ENCODE measurements around the gene UNC13A. TPM values are rescaled to one million over a fixed set of nuclear protein-coding genes. Genes with fewer than 3 reads are reported as not detected.
A peak's percentile ranks its signal among the peaks of the same experiment; 100 is the strongest.

Gene UNC13A
- total RNA-seq, 2 donors from 2014 or later: 0.14 to 2.4 TPM

DNA sequence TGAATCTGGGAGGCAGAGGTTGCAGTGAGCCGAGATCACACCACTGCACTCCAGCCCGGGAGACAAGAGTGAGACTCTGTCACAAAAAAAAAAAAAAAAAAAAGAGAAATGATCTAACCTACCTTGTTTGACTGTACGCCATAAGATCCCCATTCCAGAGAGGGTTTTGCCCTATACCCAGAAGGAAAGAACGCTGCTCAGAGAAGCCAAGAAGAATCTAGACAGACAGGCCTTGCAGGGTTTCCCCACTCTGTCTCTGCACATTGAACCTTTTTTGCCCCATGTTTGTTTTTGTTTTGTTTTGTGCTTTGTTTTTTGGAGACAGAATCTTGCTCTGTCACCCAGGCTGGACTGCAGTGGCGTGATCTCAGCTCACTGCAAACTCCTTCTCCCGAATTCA lies 23.7 kb upstream of the UNC13A start:
- Histone ChIP-seq H3K4me3 (no peak overlapping the region), H3K27ac (no peak overlapping the region), H3K27me3 (replicated peaks; ENCODE audit: insufficient read depth) (no peaks in the 10 kb centered on the region), H3K4me1 (replicated peaks) (no peaks in the 10 kb centered on the region), H3K9me3 (no peaks in the 10 kb centered on the region), H3K36me3 (no peaks in the 10 kb centered on the region)
- intact Hi-C loops (cut with DNase I): no loop called here
- no peak for TF ChIP-seq POLR2AphosphoS5 (IDR thresholded peaks at IDR 0.05)
- TF ChIP-seq CTCF (IDR thresholded peaks at IDR 0.05): no peak
- TF ChIP-seq POLR2A (IDR thresholded peaks at IDR 0.05): no peak
- WGBS: 46% methylated on average over 6 of the region's 6 CpGs
- DNase-seq (ENCODE audit: low spot score): no peak

DNA sequence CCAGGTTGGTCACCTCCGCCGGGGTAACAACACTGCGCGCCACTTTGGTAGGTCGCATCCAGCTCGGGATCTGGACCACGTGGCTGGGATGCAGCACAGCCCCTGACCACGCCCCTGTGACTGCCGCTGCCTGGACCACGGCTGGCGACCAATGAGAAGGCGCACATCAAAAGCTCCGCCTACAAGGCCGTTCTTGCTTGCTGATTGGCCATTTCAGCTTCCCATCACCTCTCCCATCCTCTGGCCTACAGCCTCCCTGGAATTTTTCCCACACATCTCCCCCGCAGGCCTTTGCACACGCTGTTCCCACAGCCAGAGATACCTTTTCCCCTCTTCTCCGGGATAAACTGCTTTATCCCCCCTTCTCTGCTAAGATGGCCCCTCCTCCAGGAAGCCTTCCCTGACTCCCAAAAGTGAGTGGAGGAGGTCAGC lies 18.6 kb upstream of the UNC13A start:
- Histone ChIP-seq H3K4me3 (no peak overlapping the region), H3K4me1 (replicated peaks) (no peaks in the 10 kb centered on the region), H3K9me3 (no peaks in the 10 kb centered on the region), H3K27me3 (replicated peaks; ENCODE audit: insufficient read depth) (no peaks in the 10 kb centered on the region), H3K36me3 (no peaks in the 10 kb centered on the region), H3K27ac (no peak overlapping the region)
- TF ChIP-seq POLR2A (IDR thresholded peaks at IDR 0.05) (no peak), POLR2AphosphoS5 (IDR thresholded peaks at IDR 0.05) (no peak), CTCF (IDR thresholded peaks at IDR 0.05) (no peak)
- DNase-seq (ENCODE audit: low spot score): no peak
- intact Hi-C loops (cut with DNase I): loop anchor here (10.0 kb wide), 1 partner anchor 148 kb away; the partner anchor contains the start of gene RPL18A
- WGBS: 18% methylated on average over 17 of the region's 17 CpGs

DNA sequence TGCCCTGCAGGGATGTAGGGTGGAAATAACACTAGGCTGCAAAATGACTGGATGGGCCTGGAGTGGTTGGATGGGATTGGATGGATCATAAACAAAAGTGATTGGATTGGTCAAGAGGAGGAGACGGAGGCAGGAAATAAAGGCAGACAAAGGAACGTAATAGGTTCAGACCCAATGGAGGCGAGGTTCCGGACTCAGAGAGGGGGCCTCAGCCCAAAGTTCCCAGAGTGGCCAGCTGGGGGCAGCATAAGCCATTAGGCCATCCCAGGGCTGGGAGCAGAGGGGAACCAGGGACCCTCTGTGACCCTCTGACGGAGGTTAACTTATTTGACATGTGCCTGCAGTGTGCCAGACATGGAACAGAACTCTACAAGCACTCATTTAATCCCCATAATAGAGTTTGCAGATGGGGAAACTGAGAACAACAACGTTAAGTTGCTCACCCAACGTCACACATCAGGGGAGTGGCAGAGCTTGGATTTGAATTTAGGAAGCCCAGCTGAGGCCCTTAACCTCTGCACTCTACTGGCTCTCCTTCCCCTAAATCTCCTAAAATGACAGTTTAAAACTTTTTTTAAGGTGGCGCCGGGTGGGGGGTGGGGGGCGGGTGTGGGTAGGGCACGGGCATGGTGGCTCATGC lies 15.8 kb upstream of the UNC13A start:
- 48% methylated on average over 11 of the region's 11 CpGs for WGBS
- H3K4me1 ChIP-seq (replicated peaks): no peaks in the 10 kb centered on the region
- H3K36me3 ChIP-seq: no peaks in the 10 kb centered on the region
- H3K27ac ChIP-seq: no peak overlapping the region
- H3K27me3 ChIP-seq (replicated peaks; ENCODE audit: insufficient read depth): no peaks in the 10 kb centered on the region
- DNase-seq (ENCODE audit: low spot score): no peak
- TF ChIP-seq POLR2AphosphoS5 (IDR thresholded peaks at IDR 0.05): no peak
- no peak for TF ChIP-seq POLR2A (IDR thresholded peaks at IDR 0.05)
- TF ChIP-seq CTCF (IDR thresholded peaks at IDR 0.05): peak in 3 of 4 experiments; percentile 49 to 75 (median 59)
- no peaks in the 10 kb centered on the region for H3K9me3 ChIP-seq
- intact Hi-C loops (cut with DNase I): loop anchor here (10.0 kb wide), 1 partner anchor 151 kb away; the partner anchor contains the start of gene RPL18A
- no peak overlapping the region for H3K4me3 ChIP-seq

- Histone ChIP-seq H3K9me3 (no peaks in the 10 kb centered on the region), H3K4me3 (no peak overlapping the region), H3K36me3 (no peaks in the 10 kb centered on the region), H3K27ac (no peak overlapping the region), H3K4me1 (replicated peaks) (no peaks in the 10 kb centered on the region), H3K27me3 (replicated peaks; ENCODE audit: insufficient read depth) (no peaks in the 10 kb centered on the region)
- TF ChIP-seq POLR2AphosphoS5 (IDR thresholded peaks at IDR 0.05): no peak
- no peak for TF ChIP-seq CTCF (IDR thresholded peaks at IDR 0.05)
- no peak for TF ChIP-seq POLR2A (IDR thresholded peaks at IDR 0.05)
- no peak for DNase-seq (ENCODE audit: low spot score)
- 83% methylated on average over 2 of the region's 2 CpGs for WGBS
- intact Hi-C loops (cut with DNase I): no loop called here
These were observed 7.0 kb upstream of the UNC13A start for GRCh38 chr19:17695198-17695597.

DNA sequence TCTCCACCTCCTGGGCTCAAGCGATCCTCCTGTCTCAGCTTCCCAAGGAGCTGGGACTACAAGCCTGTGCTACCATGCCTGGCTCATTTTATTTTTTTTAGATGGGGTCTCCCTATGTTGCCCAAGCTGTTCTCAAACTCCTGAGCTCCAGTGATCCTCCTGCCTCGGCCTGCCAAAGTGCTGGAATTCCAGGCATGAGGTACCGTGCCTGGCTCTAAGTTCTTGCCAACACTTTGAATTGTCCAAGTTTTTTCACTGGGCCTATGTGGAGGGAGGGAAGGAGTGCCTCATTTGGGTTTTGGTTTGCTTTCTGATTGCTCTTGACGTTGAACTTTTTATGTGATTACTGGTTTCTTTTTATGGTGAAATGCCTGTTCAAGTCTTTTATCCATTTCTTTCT lies 4.4 kb upstream of the UNC13A start:
- no peak for DNase-seq (ENCODE audit: low spot score)
- Histone ChIP-seq H3K4me1 (replicated peaks) (no peaks in the 10 kb centered on the region), H3K4me3 (no peak overlapping the region), H3K9me3 (no peaks in the 10 kb centered on the region), H3K27me3 (replicated peaks; ENCODE audit: insufficient read depth) (peaks cover 9% of the 10 kb centered on the region), H3K27ac (no peak overlapping the region), H3K36me3 (no peaks in the 10 kb centered on the region)
- no peak for TF ChIP-seq POLR2A (IDR thresholded peaks at IDR 0.05)
- TF ChIP-seq POLR2AphosphoS5 (IDR thresholded peaks at IDR 0.05): no peak
- no peak for TF ChIP-seq CTCF (IDR thresholded peaks at IDR 0.05)
- WGBS: 64% methylated on average over 4 of the region's 4 CpGs
- intact Hi-C loops (cut with DNase I): no loop called here

All from prostate gland (tissue), 2 donors.